ENCODE measurements around the gene POGK.
A peak's percentile ranks its signal among the peaks of the same experiment; 100 is the strongest.

The POGK gene

DNA sequence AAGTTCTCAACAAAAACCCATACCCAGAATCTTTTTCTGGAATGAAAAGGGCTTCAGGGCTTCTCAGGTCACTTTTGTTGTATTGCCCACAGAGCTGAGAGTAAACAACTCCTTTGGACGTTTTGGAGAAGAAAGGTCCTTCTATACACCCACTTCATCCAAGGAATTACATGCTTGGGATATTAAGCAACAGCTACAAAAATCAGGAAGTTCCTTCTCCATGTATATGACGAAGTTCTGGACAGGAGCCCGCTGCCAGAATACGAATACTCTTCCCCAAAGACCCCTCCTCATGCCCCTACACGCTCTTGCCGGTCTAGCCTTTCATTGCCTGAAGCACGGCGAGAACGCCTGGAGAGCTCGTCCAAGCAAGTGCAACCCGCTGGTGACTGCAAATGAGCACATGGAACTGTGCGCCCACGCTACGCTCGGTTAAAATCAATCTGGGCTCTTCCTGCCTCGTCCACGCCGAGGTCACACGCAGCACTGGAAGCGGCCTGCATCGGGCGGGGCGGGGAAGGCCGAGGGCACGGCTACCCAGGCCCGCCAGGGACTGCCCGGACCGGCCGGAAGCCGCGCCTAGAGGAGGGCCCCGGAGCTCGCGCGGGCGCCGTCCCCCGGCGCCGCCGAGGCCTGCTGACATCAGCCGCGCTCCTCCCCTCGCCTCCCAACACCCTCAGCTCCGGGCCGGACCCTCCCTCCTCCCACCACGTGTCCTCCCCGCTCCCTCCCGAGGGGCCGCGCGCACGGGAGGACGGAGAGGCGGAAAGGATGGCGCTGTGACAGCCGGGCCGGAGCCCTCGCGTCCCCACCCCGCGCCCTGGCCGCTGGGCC is at the start of gene POGK:
Gene POGK, plus strand, starts transcription at position 710 of the 834 bp plus-strand sequence. CDS start 1,482 bp downstream, outside the sequence.
- Histone ChIP-seq H2AFZ (ENCODE audit: low read depth, low read length) (peak within 1 kb of the TSS; percentile 96), H3K9me3 (ENCODE audit: insufficient read depth, low read length) (no peaks in the 10 kb centered on the region), H3K4me2 (ENCODE audit: low read length) (peak within 1 kb of the TSS; percentile 99), H3K27ac (ENCODE audit: low read length) (peak within 1 kb of the TSS; percentile 58), H3K4me3 (ENCODE audit: low read length) (peak within 1 kb of the TSS; percentile 98), H3K36me3 (replicated peaks; ENCODE audit: low read depth, low read length) (peaks cover 30% of the 10 kb centered on the region), H3K79me2 (ENCODE audit: low read length) (peaks cover 52% of the 10 kb centered on the region), H4K20me1 (ENCODE audit: insufficient read depth, low read length) (peaks cover 9% of the 10 kb centered on the region; the same call in 1 of the 2 replicates), H3K4me1 (ENCODE audit: low read length) (peaks cover 22% of the 10 kb centered on the region), H3K9ac (ENCODE audit: low read length) (peak within 1 kb of the TSS; percentile 92), H3K27me3 (ENCODE audit: low read depth, low read length) (no peaks in the 10 kb centered on the region)
- TF ChIP-seq EZH2phosphoT487 (IDR thresholded peaks at IDR 0.05; ENCODE audit: low read depth), result no peak
- no peak for TF ChIP-seq CTCF (IDR thresholded peaks at IDR 0.05; ENCODE audit: low read depth, low read length)

GRCh38 chr1:166796620-166797236 is 42.5 kb upstream of the POGK start:
- TF ChIP-seq CTCF (IDR thresholded peaks at IDR 0.05; ENCODE audit: low read depth, low read length), result no peak
- no peak for TF ChIP-seq EZH2phosphoT487 (IDR thresholded peaks at IDR 0.05; ENCODE audit: low read depth)
- H2AFZ ChIP-seq (ENCODE audit: low read depth, low read length), result no peak overlapping the region
- no peak overlapping the region for H3K27ac ChIP-seq (ENCODE audit: low read length)
- no peaks in the 10 kb centered on the region for H3K36me3 ChIP-seq (replicated peaks; ENCODE audit: low read depth, low read length)
- H4K20me1 ChIP-seq (ENCODE audit: insufficient read depth, low read length), result no peaks in the 10 kb centered on the region
- no peak overlapping the region for H3K9ac ChIP-seq (ENCODE audit: low read length)
- H3K27me3 ChIP-seq (ENCODE audit: low read depth, low read length), result no peaks in the 10 kb centered on the region
- H3K4me1 ChIP-seq (ENCODE audit: low read length), result no peaks in the 10 kb centered on the region
- H3K4me2 ChIP-seq (ENCODE audit: low read length), result no peak overlapping the region
- no peak overlapping the region for H3K4me3 ChIP-seq (ENCODE audit: low read length)
- no peaks in the 10 kb centered on the region for H3K79me2 ChIP-seq (ENCODE audit: low read length)
- no peaks in the 10 kb centered on the region for H3K9me3 ChIP-seq (ENCODE audit: insufficient read depth, low read length)

GRCh38 chr1:166808952-166809351 is 30.3 kb upstream of the POGK start:
- Histone ChIP-seq H3K4me1 (ENCODE audit: low read length) (no peaks in the 10 kb centered on the region), H3K27ac (ENCODE audit: low read length) (no peak overlapping the region), H3K4me3 (ENCODE audit: low read length) (no peak overlapping the region), H3K9me3 (ENCODE audit: insufficient read depth, low read length) (no peaks in the 10 kb centered on the region), H4K20me1 (ENCODE audit: insufficient read depth, low read length) (no peaks in the 10 kb centered on the region), H3K4me2 (ENCODE audit: low read length) (no peak overlapping the region), H3K36me3 (replicated peaks; ENCODE audit: low read depth, low read length) (no peaks in the 10 kb centered on the region), H3K27me3 (ENCODE audit: low read depth, low read length) (no peaks in the 10 kb centered on the region), H3K79me2 (ENCODE audit: low read length) (no peaks in the 10 kb centered on the region), H3K9ac (ENCODE audit: low read length) (no peak overlapping the region), H2AFZ (ENCODE audit: low read depth, low read length) (no peak overlapping the region)
- TF ChIP-seq CTCF (IDR thresholded peaks at IDR 0.05; ENCODE audit: low read depth, low read length) (no peak), EZH2phosphoT487 (IDR thresholded peaks at IDR 0.05; ENCODE audit: low read depth) (no peak)

- Histone ChIP-seq H4K20me1 (ENCODE audit: insufficient read depth, low read length) (no peaks in the 10 kb centered on the region), H2AFZ (ENCODE audit: low read depth, low read length) (no peak overlapping the region), H3K79me2 (ENCODE audit: low read length) (no peaks in the 10 kb centered on the region), H3K9me3 (ENCODE audit: insufficient read depth, low read length) (no peaks in the 10 kb centered on the region), H3K4me3 (ENCODE audit: low read length) (no peak overlapping the region), H3K4me1 (ENCODE audit: low read length) (no peaks in the 10 kb centered on the region), H3K9ac (ENCODE audit: low read length) (no peak overlapping the region), H3K4me2 (ENCODE audit: low read length) (no peak overlapping the region), H3K36me3 (replicated peaks; ENCODE audit: low read depth, low read length) (no peaks in the 10 kb centered on the region), H3K27me3 (ENCODE audit: low read depth, low read length) (0 out of 2 replicates have a peak, but pooled peaks cover 4% of the 10 kb centered on the region), H3K27ac (ENCODE audit: low read length) (no peak overlapping the region)
- TF ChIP-seq CTCF (IDR thresholded peaks at IDR 0.05; ENCODE audit: low read depth, low read length) (no peak), EZH2phosphoT487 (IDR thresholded peaks at IDR 0.05; ENCODE audit: low read depth) (no peak)
These were observed 27.6 kb upstream of the POGK start for GRCh38 chr1:166811691-166812090.

Data from OCI-LY3 (cell line).